Stimulated activated CD4-positive, alpha-beta T cell treated with anti-CD3 and anti-CD28 coated beads, Interleukin-4, amount 100 ng/mL, for 24 hours (primary cell): ENCODE data around the gene SLC37A1.
"Not testable (repeated sequence)": the region's sequence is repeated elsewhere in the genome, so short reads cannot be mapped to it uniquely, and the experiment has no call there.

Experiments used
- DNase-seq: peaks from one replicate; pipeline ENCODE4 v3.0.0-alpha.2; 2020

The SLC37A1 gene

DNA sequence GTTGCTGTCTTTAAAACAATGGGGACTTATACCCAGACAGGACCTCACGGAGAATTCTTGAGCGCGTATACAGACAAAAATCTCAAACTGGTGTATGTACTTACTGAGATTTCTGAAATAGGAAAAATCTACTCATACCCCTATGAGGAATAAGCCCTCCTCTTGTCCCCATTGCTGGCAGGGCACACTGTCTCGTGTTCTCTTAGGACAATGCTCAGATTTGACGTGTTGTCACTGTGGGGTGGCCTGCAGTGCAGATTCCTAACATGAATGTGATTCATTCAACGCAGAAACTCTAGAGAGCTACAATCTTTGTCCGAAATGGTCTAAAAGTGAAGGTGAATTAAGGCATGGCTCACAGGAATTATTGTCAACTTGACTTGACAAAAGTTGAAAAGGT lies 108.6 kb downstream of the SLC37A1 start:
- no peak for DNase-seq

DNA sequence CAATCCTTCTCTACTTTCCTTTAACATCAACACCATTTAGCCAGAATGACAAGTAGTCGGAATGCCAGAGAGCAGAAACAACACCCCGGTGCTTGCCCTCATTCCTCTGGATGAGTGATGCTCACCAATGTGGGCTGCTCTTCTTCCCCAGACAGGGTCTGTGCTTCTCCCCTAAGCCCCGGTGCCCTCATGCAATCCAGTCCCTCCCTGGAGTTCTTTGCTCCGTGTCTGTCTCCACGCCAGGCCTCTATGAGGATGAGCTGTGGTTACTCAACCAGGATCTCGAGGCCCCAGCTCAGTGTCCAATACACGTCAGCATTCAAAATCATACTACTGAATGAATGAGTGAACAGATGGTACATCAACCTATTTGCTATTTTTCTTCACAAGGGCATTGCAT lies 110.0 kb downstream of the SLC37A1 start:
- no peak for DNase-seq

DNA sequence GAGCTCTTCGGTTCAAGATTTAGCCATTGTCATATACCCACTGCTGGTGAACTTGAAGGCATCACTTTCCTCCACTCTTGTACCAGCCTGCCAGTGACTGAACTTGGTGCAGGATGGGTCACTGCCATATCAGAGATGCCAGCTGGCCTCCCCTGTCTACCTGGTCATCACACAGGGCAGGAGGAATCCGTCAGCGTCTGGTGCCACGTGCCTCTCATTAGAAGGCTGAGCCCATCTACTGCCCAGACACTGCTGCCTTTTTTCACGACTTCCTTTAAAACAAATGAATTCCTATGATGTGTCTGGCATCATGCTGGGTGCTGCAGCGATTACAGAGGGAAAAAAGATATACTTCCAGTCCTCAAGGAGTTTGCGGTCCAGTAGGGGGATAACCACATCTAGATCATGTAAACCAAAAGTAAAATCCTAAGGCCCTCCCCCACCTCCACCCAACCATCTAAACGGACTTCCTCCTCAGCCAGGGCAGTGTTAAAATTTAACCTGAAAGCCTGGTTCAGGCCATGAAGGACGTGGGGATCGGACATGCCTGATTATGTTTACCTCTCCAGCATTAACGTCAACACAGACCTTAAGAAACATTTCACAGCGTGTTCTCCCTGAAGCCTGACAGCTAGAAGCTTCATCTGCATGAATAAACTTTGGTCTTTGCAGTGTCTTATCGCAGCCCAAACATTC lies 110.6 kb downstream of the SLC37A1 start:
- DNase-seq = no peak

DNA sequence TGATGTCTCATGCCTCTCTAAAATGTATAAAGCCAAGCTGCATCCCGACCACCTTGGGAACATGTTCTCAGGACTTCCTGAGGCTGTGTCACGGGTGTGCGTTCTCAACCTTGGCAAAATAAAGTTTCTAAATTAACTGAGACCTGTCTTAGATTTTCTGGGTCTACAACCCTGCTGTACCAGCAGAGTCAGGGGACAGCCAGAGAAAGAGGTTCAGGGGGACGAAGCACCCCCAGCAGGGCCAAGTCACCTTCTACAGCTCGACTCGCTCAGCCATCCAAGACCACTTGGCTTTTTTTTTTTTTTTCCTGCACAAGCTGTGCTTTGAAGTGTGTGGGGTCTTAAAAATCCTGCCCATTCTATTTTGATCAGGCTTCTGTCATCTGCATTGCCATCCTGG lies 111.3 kb downstream of the SLC37A1 start:
- no peak for DNase-seq

DNA sequence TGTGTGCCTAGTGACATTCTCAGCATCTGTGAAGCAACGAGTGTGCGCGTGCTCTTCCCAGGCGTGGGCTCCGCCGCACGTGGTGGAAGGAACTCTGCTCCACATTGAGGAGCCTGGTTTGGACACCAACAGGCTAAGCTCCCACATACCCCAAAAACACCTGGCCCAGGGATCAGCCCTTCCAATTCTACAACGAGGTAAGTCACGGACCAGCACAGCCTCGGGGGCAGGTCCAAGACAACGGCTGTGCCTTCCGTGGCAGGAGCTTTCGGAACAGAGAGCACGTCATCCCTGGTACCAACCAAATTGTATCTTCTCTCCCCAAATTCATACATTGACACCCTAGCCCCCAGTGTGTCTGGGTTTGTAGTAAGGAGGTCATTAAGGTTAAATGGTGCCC lies 112.5 kb downstream of the SLC37A1 start:
- no peak for DNase-seq

DNA sequence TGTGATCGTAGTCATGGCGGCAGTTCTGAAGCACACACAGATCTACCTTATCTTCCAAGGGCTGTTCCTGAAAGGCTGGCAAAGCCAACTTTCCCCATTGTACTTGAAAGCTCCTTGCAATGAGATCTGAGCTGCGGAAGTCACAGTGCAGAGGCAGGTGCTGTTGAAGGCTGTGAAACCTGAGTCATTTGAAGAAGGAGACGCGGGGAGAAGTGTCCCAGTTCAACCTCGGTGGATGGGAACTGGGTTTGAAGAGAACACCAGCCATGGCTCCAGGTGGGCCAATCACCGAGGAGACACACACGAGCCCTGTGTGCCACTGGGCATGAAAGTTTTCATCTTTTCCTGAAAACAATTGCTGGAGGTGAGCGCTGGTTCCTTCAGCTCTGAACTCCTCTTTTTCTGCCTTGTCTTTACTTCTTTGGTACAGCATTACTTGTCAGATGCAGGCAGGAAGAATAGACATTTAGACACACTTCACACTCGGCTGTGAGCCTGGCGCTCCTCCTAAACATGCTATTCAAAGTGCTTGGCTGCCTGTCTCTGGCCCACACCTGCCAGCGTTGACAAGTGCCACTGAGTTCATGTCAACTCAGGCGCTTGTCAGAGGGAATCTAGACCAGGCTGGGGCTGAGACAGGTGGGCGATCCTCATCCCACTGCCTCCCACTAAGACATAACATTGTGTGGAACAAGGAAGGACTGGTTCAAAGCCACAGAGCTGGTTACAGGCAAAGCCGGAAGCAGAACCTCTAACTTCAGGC lies 114.1 kb downstream of the SLC37A1 start:
- no peak for DNase-seq

DNA sequence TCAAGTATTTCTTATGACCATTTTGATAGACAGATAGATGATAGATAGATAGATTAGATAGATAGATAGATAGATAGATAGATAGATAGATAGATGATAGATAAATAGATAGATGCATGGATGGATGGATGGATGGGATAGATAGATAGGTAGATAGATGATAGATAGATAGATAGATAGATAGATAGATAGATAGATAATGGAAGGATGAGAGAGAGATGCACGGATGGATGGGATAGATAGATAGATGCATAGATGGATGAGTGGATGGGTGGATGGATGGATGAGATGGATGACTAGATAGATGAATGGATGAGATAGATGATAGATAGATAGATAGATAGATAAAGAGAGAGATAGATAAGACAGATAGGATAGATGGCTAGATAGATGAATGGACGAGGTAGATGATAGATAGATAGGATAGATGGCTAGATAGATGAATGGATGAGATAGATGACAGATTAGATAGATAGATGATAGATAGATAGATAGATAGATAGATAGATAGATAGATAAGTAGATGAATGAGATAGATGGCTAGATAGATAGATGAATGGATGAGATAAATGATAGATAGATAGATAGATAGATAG lies 114.9 kb downstream of the SLC37A1 start:
- DNase-seq = not testable (repeated sequence)

DNA sequence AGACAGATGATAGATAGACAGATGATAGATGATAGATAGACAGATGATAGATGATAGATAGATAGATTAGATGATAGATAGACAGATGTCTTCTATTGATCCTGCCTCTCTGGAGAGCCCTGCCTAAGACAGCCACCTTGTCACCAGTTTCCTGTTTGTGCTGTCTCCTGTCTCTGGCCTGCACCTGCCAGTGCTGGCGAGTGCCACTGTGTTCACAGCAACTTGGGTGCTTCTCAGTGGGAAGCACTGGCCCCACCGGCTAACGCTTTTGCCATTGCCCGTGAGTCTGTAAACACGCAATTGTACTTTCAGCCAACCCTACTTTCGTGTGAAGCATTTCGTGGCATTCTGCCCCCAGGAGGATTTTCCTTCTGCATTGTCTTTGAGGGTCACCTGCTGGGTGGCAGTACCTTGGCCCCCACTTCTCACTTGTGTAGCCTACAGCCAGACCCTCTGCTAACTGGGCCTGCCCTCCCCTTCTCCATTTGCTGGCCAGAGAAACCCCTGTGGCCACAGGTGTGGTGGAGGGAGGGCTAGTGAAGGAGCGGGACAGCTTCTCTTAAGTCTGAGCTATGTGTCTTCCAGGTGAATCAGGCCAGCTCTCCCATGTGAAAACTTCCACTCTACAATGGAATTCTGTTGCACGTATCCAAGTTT lies 116.4 kb downstream of the SLC37A1 start:
- no peak for DNase-seq

DNA sequence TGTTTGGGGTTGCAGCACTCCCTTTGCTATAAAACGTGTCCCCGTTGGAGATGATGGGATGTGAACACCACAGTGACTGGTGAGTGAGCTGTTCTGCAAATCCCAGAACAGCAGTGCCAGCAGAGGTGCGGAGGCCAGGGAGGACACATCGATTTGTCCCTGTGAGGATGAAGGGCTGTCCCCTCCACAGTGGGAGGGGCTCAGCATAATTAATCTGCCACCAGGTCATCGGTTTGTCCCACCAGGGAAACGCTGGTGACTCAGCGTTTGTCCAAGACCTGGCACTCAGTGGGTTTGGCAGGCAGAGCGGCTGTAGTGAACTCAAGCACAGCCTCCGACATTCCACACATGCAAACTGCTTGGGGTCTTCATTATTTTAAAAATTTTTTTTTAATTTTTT lies 117.0 kb downstream of the SLC37A1 start:
- no peak for DNase-seq
